SK-N-SH (cell line): Measurements from ENCODE around the gene ITPRIPL2. TPM values are rescaled to one million over a fixed set of nuclear protein-coding genes. Genes with fewer than 3 reads are reported as not detected.
A peak's percentile ranks its signal among the peaks of the same experiment; 100 is the strongest.

ENCODE experiments used
- CTCF ChIA-PET: fragments of 300-600, 350-600 bp; formaldehyde crosslinking; extraction: SDS; loops from one replicate; lab custom pipeline; 2021; lab: Yijun Ruan, JAX
- POLR2A ChIA-PET: fragments of 350-600 bp; sonication (Branson Sonifier 250); formaldehyde crosslinking; extraction: SDS; loops from one replicate; lab custom pipeline; 2020; ENCODE audit warnings: antibody characterized with exemption, inconsistent platforms; lab: Yijun Ruan, JAX
- DNase-seq: peaks from one replicate; pipeline ENCODE4 v3.0.0; 2012
- H2AFZ ChIP-seq: fragments of 200-600 bp; sonication (generic); 2 replicates; pipeline ENCODE4 v1.8.1; 2016; ENCODE audit warnings: antibody characterized with exemption, mild to moderate bottlenecking, low read depth
- H3F3A ChIP-seq: fragments of 200-600 bp; sonication (generic); replicated peaks from 2 replicates; pipeline ENCODE3; 2016; ENCODE audit warnings: antibody characterized with exemption, mild to moderate bottlenecking; ENCODE audit not compliant: insufficient read depth
- H3K27ac ChIP-seq, 2 experiments: fragments of 200-500 bp in 1 of 2; fragments of 200-600 bp in 1 of 2; sonication (Bioruptor generic) in 1 of 2; sonication (generic), shearing (Covaris generic) in 1 of 2; 2 replicates each; pipeline versions ENCODE4 v1.5.1 to v1.6.1; 2014 to 2016; ENCODE audit warnings: low read depth in 2 of 2, inconsistent platforms in 1 of 2, low read length in 1 of 2, mild to moderate bottlenecking in 1 of 2, mixed read lengths in 1 of 2
- H3K27me3 ChIP-seq: fragments of 200-600 bp; sonication (generic), shearing (Covaris generic); 2 replicates; pipeline ENCODE4 v1.6.1; 2016; ENCODE audit warnings: mixed run types; ENCODE audit not compliant: insufficient read depth
- H3K36me3 ChIP-seq, 2 experiments: fragments of 200-500 bp in 1 of 2; fragments of 200-600 bp in 1 of 2; sonication (Bioruptor generic) in 1 of 2; sonication (generic) in 1 of 2; replicated peaks in 1 of 2; 2 replicates each; pipeline versions ENCODE3 to v1.5.1; 2014 to 2016; ENCODE audit warnings: low read length in 1 of 2, mild to moderate bottlenecking in 1 of 2; ENCODE audit not compliant: insufficient read depth in 2 of 2, control insufficient read depth in 1 of 2
- H3K4me1 ChIP-seq, 2 experiments: fragments of 200-500 bp in 1 of 2; fragments of 200-600 bp in 1 of 2; sonication (Bioruptor generic) in 1 of 2; sonication (generic), shearing (Covaris generic) in 1 of 2; 2 replicates each; pipeline versions ENCODE4 v1.5.1 to v1.6.1; 2014 to 2016; ENCODE audit warnings: low read depth in 1 of 2, low read length in 1 of 2, mixed run types in 1 of 2; ENCODE audit not compliant: insufficient read depth in 2 of 2, control insufficient read depth in 1 of 2
- H3K4me2 ChIP-seq: fragments of 200-600 bp; sonication (generic), shearing (Covaris generic); 2 replicates; pipeline ENCODE4 v1.6.1; 2017; ENCODE audit warnings: mixed run types
- H3K4me3 ChIP-seq, 2 experiments: fragments of 200-500 bp in 1 of 2; fragments of 200-600 bp in 1 of 2; sonication (Bioruptor generic) in 1 of 2; sonication (generic), shearing (Covaris generic) in 1 of 2; 2 replicates each; pipeline versions ENCODE4 v1.5.1 to v1.8.1; 2014 to 2016; ENCODE audit warnings: low read depth in 2 of 2, inconsistent platforms in 1 of 2, low read length in 1 of 2, mild to moderate bottlenecking in 1 of 2, mixed read lengths in 1 of 2, moderate library complexity in 1 of 2
- H3K79me2 ChIP-seq: fragments of 200-600 bp; sonication (generic); 2 replicates; pipeline ENCODE4 v1.8.1; 2017; ENCODE audit warnings: mild to moderate bottlenecking; ENCODE audit not compliant: insufficient read depth
- H3K9ac ChIP-seq: fragments of 200-600 bp; sonication (generic); 2 replicates; pipeline ENCODE4 v1.6.1; 2017; ENCODE audit warnings: mixed run types
- H3K9me2 ChIP-seq: fragments of 200-600 bp; sonication (generic); 2 replicates; pipeline ENCODE4 v1.6.1; 2017; ENCODE audit warnings: mixed run types
- H3K9me3 ChIP-seq: fragments of 200-600 bp; sonication (generic); 2 replicates; pipeline ENCODE4 v1.6.1; 2017; ENCODE audit warnings: mixed run types, mild to moderate bottlenecking, moderate library complexity
- H4K20me1 ChIP-seq: fragments of 200-600 bp; sonication (generic); 2 replicates; pipeline ENCODE4 v1.6.1; 2017; ENCODE audit warnings: mild to moderate bottlenecking, mixed run types; ENCODE audit not compliant: insufficient read depth
- FOSL2 ChIP-seq: IDR thresholded peaks from 2 replicates; pipeline ENCODE4 v1.4.0; 2012; ENCODE audit warnings: low read depth, mild to moderate bottlenecking, moderate library complexity, borderline replicate concordance
- FOXJ3 ChIP-seq: sonication (generic); formaldehyde crosslinking; IDR thresholded peaks from 2 replicates; pipeline ENCODE4 v1.5.1; 2020; ENCODE audit warnings: mild to moderate bottlenecking, missing genetic modification reagents
- FOXM1 ChIP-seq: IDR thresholded peaks from 2 replicates; pipeline ENCODE4 v1.4.0; 2012; ENCODE audit warnings: low read depth, mild to moderate bottlenecking
- GABPA ChIP-seq: IDR thresholded peaks from 2 replicates; pipeline ENCODE4 v1.4.0; 2012; ENCODE audit warnings: low read depth, mild to moderate bottlenecking
- JUND ChIP-seq: IDR thresholded peaks from 2 replicates; pipeline ENCODE4 v1.4.0; 2012
- MAX ChIP-seq: IDR thresholded peaks from 2 replicates; pipeline ENCODE4 v1.4.0; 2012; ENCODE audit warnings: low read depth
- MEF2A ChIP-seq: IDR thresholded peaks from 2 replicates; pipeline ENCODE4 v1.4.0; 2012; ENCODE audit warnings: low read depth, borderline replicate concordance
- MXI1 ChIP-seq: IDR thresholded peaks from 2 replicates; pipeline ENCODE4 v1.6.1; 2012; ENCODE audit warnings: mild to moderate bottlenecking, low read depth, low read length, improper control_type of control experiment
- POLR2AphosphoS5 ChIP-seq: IDR thresholded peaks from 2 replicates; pipeline ENCODE4 v1.6.1; 2012; ENCODE audit warnings: low read depth, low read length
- RFX5 ChIP-seq: IDR thresholded peaks from 2 replicates; pipeline ENCODE4 v1.6.1; 2012; ENCODE audit warnings: mild to moderate bottlenecking, improper control_type of control experiment, low read length
- SMC3 ChIP-seq: IDR thresholded peaks from 2 replicates; pipeline ENCODE4 v1.6.1; 2012; ENCODE audit warnings: low read depth, low read length, improper control_type of control experiment
- TCF12 ChIP-seq: IDR thresholded peaks from 2 replicates; pipeline ENCODE4 v1.4.0; 2012
- TEAD4 ChIP-seq: IDR thresholded peaks from 2 replicates; pipeline ENCODE4 v1.4.0; 2012; ENCODE audit warnings: mild to moderate bottlenecking, borderline replicate concordance; ENCODE audit not compliant: insufficient read depth
- WGBS: methylation state at CpG from one replicate; pipeline ENCODE4 v1.1.6; 2017; ENCODE audit warnings: low lambda C conversion rate; 5-methylcytosine and 5-hydroxymethylcytosine counted together
- polyA plus RNA-seq, 3 experiments: library from polyadenylated mRNA; depleted of rRNA; stranded (reverse); fragments of >200 nt; gene quantifications; 2 replicates each; pipeline ENCODE4 v1.2.3, GENCODE V29; 2012

The ITPRIPL2 gene
- polyA plus RNA-seq, 1 of the 3 experiments (the other 2 are of a cell fraction), result 4.3 TPM

DNA sequence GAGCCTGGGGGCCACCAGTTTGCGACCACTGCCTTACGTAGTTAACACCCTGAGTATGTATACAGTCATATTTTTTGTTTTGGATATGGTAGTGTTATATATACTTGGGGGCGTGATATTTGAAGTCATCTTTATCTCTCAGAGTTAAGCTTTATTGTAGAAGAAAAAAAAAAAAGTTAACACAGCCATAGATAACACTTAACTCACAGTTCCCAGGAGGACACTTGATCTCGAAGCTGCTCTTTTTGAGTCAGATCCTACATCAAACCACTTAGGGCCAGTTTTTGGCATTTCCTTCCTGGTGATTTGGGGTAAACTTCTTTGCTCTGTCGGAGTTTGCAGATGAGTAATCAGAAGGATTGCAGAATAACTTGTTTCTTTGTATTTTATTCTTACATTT lies 5.8 kb downstream of the ITPRIPL2 start:
- no peaks in the 10 kb centered on the region for H3K9me2 ChIP-seq
- 0 out of 2 replicates have a peak, but pooled peaks cover 5% of the 10 kb centered on the region for H4K20me1 ChIP-seq
- 0 out of 2 replicates have a peak overlapping the region, but pooled peaks have one; percentile 48 for H2AFZ ChIP-seq
- H3F3A ChIP-seq, result peaks cover 32% of the 10 kb centered on the region
- H3K9me3 ChIP-seq, result no peaks in the 10 kb centered on the region
- peaks cover 5 to 39% of the 10 kb centered on the region in 2 experiments; a peak in 3 of 4 replicates for H3K4me1 ChIP-seq
- H3K27me3 ChIP-seq, result no peaks in the 10 kb centered on the region
- WGBS, result 52% methylated on average over 5 of the region's 5 CpGs
- TF ChIP-seq MAX (no peak), FOSL2 (no peak), TEAD4 (no peak), MXI1 (no peak), FOXM1 (no peak), POLR2AphosphoS5 (no peak), TCF12 (no peak), RFX5 (no peak), JUND (no peak), SMC3 (no peak), GABPA (no peak), FOXJ3 (CRISPR knock-in tag) (no peak)
- H3K9ac ChIP-seq, result peak overlapping the region; percentile 68
- H3K27ac ChIP-seq, result peak overlapping the region; percentile 81 to 94; a peak in 3 of 4 replicates
- ChIA-PET CTCF (interaction anchor here (0.9 to 1.6 kb wide), 2 partner anchors 34 to 47 kb away, joined by 3 to 5 read pairs; no protein-coding TSS in a partner anchor), POLR2A (interaction anchor here (0.6 kb wide), 1 partner anchor 270 kb away, joined by 3 read pairs; no protein-coding TSS in a partner anchor)
- no peak for DNase-seq
- H3K79me2 ChIP-seq, result peaks cover 61% of the 10 kb centered on the region
- H3K4me3 ChIP-seq, result peak overlapping the region; percentile 40 to 66; a peak in 3 of 4 replicates
- peak overlapping the region; percentile 80 for H3K4me2 ChIP-seq
- peaks cover 11 to 21% of the 10 kb centered on the region in 2 experiments for H3K36me3 ChIP-seq

DNA sequence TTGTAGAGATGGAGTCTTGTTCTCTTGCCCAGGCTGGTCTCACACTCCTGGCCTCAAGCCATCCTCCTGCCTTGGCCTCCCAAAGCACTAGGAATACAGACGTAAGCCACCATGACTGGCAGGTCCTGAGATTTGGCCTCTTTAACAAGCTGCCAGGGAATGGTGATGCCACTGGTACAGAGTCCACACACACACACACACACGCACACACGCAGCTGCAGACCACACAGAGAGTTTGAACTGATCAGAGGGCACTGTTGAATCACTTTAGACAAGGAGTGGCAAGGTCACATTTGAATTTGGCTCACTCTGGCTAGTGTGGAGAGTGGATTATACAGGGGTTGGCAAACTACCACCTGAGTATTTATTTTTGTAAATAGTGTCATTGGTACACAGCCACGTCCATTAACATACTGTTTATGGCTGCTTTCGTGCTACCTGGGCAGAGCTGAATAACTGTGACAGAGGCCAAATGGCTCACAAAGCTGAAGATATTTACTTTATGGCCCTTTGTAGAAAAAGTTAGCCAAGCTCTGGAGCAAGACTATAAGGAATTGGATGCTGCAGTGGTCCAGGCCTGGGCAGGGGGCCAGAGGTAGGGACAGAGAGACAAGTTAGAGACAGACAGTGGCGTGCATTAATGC lies 9.9 kb downstream of the ITPRIPL2 start:
- Histone ChIP-seq H4K20me1 (no peaks in the 10 kb centered on the region), H3K9me3 (0 out of 2 replicates have a peak, but pooled peaks cover 3% of the 10 kb centered on the region), H2AFZ (no peak overlapping the region), H3K9ac (no peak overlapping the region), H3K27ac (no peak overlapping the region), H3K36me3 (peaks cover 2 to 10% of the 10 kb centered on the region in 2 experiments), H3K9me2 (no peaks in the 10 kb centered on the region), H3K4me2 (no peak overlapping the region), H3K4me1 (peaks cover 0 to 13% of the 10 kb centered on the region in 2 experiments; a peak in 1 of 4 replicates), H3F3A (peaks cover 19% of the 10 kb centered on the region), H3K27me3 (no peaks in the 10 kb centered on the region), H3K4me3 (no peak overlapping the region), H3K79me2 (peaks cover 28% of the 10 kb centered on the region)
- ChIA-PET POLR2A (interaction anchor here (0.8 to 1.0 kb wide), 2 partner anchors 10 to 12 kb away, joined by 3 read pairs; partner anchors contain the start of gene ITPRIPL2), CTCF (interaction anchor here (1.2 kb wide), 1 partner anchor 37 kb away, joined by 3 read pairs; no protein-coding TSS in a partner anchor)
- WGBS, result 82% methylated on average over 6 of the region's 6 CpGs
- DNase-seq, result no peak
- TF ChIP-seq MXI1 (no peak), MEF2A (no peak)
